Measurements from ENCODE around the gene CTAGE6.
"Not testable (repeated sequence)": the region's sequence is repeated elsewhere in the genome, so short reads cannot be mapped to it uniquely, and the experiment has no call there.

The CTAGE6 gene

DNA sequence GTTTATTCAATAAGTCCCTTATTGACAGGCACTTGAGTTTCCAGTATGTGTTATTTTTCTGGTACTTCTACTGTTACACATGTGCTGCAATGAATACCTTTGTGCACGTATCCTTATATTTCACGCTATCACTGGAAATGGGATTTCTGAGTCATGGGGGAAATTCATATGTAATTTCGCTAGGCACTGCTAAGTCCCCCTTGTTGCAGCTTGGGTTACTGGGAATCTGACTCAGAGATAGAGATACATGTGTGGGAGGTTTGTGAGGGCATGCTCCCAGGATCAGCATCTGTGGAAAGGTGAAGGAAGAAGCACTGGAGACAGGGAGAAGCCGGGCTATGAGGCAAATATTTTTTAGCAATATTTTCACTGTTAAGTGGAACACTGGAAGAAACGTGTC is 47.6 kb downstream of the CTAGE6 start:
- H3K4me3 ChIP-seq (ENCODE audit: low read depth, low read length); in situ Hi-C loops (cut with HindIII; ENCODE audit: low sequenced_read_pairs); DNase-seq (ENCODE audit: low read depth, low spot score): not testable (repeated sequence)

All from astrocyte of the spinal cord (primary cell).